Suppressor macrophage treated with lipopolysaccharide for 1 hour (primary cell): ENCODE results near the gene CD6.
A peak's percentile ranks its signal among the peaks of the same experiment; 100 is the strongest.

ENCODE experiments used
- DNase-seq, 3 donors: peaks; one replicate each; pipeline ENCODE4 v3.0.0-alpha.2; 2020 to 2022

The CD6 gene

GRCh38 chr11:60985991-60986915, 14.8 kb downstream of the CD6 start:
- peak; percentile 76 to 86 (median 77) for DNase-seq

- peak in 1 of 3 donors; percentile 35 for DNase-seq
Observed at GRCh38 chr11:60987577-60988277, 16.2 kb downstream of the CD6 start.

- DNase-seq = no peak
Observed at GRCh38 chr11:60988658-60989057, 17.2 kb downstream of the CD6 start.

GRCh38 chr11:60989093-60989650, 17.7 kb downstream of the CD6 start:
- peak; percentile 66 to 73 (median 69) for DNase-seq

GRCh38 chr11:60991457-60991856, 20.0 kb downstream of the CD6 start:
- no peak for DNase-seq

- no peak for DNase-seq
Observed at GRCh38 chr11:60992842-60993409, 21.4 kb downstream of the CD6 start.

GRCh38 chr11:60993615-60994014, 22.1 kb downstream of the CD6 start:
- DNase-seq = no peak

GRCh38 chr11:60994541-60995080, 23.1 kb downstream of the CD6 start:
- no peak for DNase-seq

GRCh38 chr11:60995798-60996197, 24.3 kb downstream of the CD6 start:
- DNase-seq = peak in 1 of 3 donors; percentile 34

- no peak for DNase-seq
Observed at GRCh38 chr11:60996381-60997138, 25.1 kb downstream of the CD6 start.

GRCh38 chr11:61000426-61000825, 28.9 kb downstream of the CD6 start:
- no peak for DNase-seq

- DNase-seq = no peak
Observed at GRCh38 chr11:61001931-61002330, 30.5 kb downstream of the CD6 start.

GRCh38 chr11:61002598-61002997, 31.1 kb downstream of the CD6 start:
- no peak for DNase-seq

GRCh38 chr11:61004180-61004611, 32.7 kb downstream of the CD6 start:
- DNase-seq = no peak

- DNase-seq = no peak
Observed at GRCh38 chr11:61004761-61005181, 33.3 kb downstream of the CD6 start.

- peak in 1 of 3 donors; percentile 38 for DNase-seq
Observed at GRCh38 chr11:61007383-61007955, 36.0 kb downstream of the CD6 start.

- no peak for DNase-seq
Observed at GRCh38 chr11:61007956-61008896, 36.7 kb downstream of the CD6 start.

- no peak for DNase-seq
Observed at GRCh38 chr11:61008971-61009370, 37.5 kb downstream of the CD6 start.

- DNase-seq = no peak
Observed at GRCh38 chr11:61009392-61010275, 38.2 kb downstream of the CD6 start.
